Natural killer cell (primary cell): ENCODE data around the gene BCR. TPM values are rescaled to one million over a fixed set of nuclear protein-coding genes. Genes with fewer than 3 reads are reported as not detected.
A peak's percentile ranks its signal among the peaks of the same experiment; 100 is the strongest.

Experiments used
- ATAC-seq, 3 donors: fragments of 150-1000 bp in 2 of 3; fragments of 200-7000 bp in 1 of 3; cut with Tn5 transposase; 1 replicate in 1 of 3; 2 replicates in 2 of 3; pipeline ENCODE4 v1.10.0; 2021; ENCODE audit warnings: mild to moderate bottlenecking in 2 of 3, moderate library complexity in 2 of 3
- DNase-seq, 2 donors: peaks; one replicate each; pipeline versions ENCODE4 v3.0.0 to v3.0.0-alpha.2; 2013 to 2021; ENCODE audit warnings: mixed read lengths in 1 of 2
- H3K27ac ChIP-seq: one replicate; pipeline ENCODE4 v1.5.1; 2013; ENCODE audit warnings: mild to moderate bottlenecking, low read length
- H3K27me3 ChIP-seq: one replicate; pipeline ENCODE4 v1.6.1; 2013; ENCODE audit warnings: low read length; ENCODE audit not compliant: control insufficient read depth, insufficient read depth
- H3K36me3 ChIP-seq: one replicate; pipeline ENCODE4 v1.6.1; 2013; ENCODE audit warnings: low read length; ENCODE audit not compliant: control insufficient read depth, insufficient read depth
- H3K4me1 ChIP-seq: one replicate; pipeline ENCODE4 v1.6.1; 2013; ENCODE audit warnings: low read length; ENCODE audit not compliant: control insufficient read depth, insufficient read depth
- H3K4me3 ChIP-seq: one replicate; pipeline ENCODE4 v1.5.1; 2013; ENCODE audit warnings: low read length
- H3K9me3 ChIP-seq: one replicate; pipeline ENCODE4 v1.6.1; 2013; ENCODE audit warnings: low read length; ENCODE audit not compliant: control insufficient read depth, insufficient read depth
- H3K27ac Mint-ChIP-seq, 2 donors: one replicate each; pipeline ENCODE4 v1.8.0; 2022; ENCODE audit warnings: mild to moderate bottlenecking in 2 of 2, mixed read lengths in 2 of 2, moderate library complexity in 1 of 2
- H3K27me3 Mint-ChIP-seq, 2 donors: one replicate each; pipeline ENCODE4 v1.8.0; 2022; ENCODE audit warnings: low read depth in 2 of 2, mixed read lengths in 2 of 2
- H3K36me3 Mint-ChIP-seq: one replicate; pipeline ENCODE4 v1.8.0; 2022; ENCODE audit warnings: mixed read lengths
- H3K4me1 Mint-ChIP-seq, 2 donors: one replicate each; pipeline ENCODE4 v1.8.0; 2022; ENCODE audit warnings: mixed read lengths in 2 of 2
- H3K4me3 Mint-ChIP-seq: one replicate; pipeline ENCODE4 v1.8.0; 2022; ENCODE audit warnings: mild to moderate bottlenecking, moderate library complexity, mixed read lengths
- H3K9me3 Mint-ChIP-seq, 2 donors: one replicate each; pipeline ENCODE4 v1.8.0; 2022; ENCODE audit warnings: mixed read lengths in 2 of 2
- CTCF ChIP-seq: fragments of 200-600 bp; IDR thresholded peaks from one replicate; pipeline ENCODE4 v1.8.0; 2022; ENCODE audit warnings: antibody characterized with exemption
- WGBS: methylation state at CpG from one replicate; pipeline ENCODE4 v1.1.7; 2013; ENCODE audit warnings: missing lambda C conversion rate; ENCODE audit not compliant: insufficient coverage; 5-methylcytosine and 5-hydroxymethylcytosine counted together
- intact Hi-C: fragments of 100-400 bp; cut with micrococcal nuclease; formaldehyde crosslinking; loops from one replicate; pipeline ENCODE4 v1.14.2; 2022
- total RNA-seq, 4 donors: library from RNA; stranded (reverse); fragments of 120-200 nt in 1 of 4; gene quantifications; one replicate each; pipeline versions ENCODE4 v1.2.3 to v1.2.4, GENCODE V29; 2013 to 2022

BCR gene
- total RNA-seq, 3 donors from 2014 or later (not counting 1 experiment from before 2014, with no cell fraction given), result 166 to 186 (median 167) TPM

GRCh38 chr22:23213581-23214334, 33.4 kb downstream of the BCR start:
- no peak for ATAC-seq

GRCh38 chr22:23214398-23214797, 34.1 kb downstream of the BCR start:
- Histone ChIP-seq H3K9me3 (no peaks in the 10 kb centered on the region), H3K27ac (no peak overlapping the region), H3K4me1 (peaks cover 52% of the 10 kb centered on the region), H3K27me3 (no peaks in the 10 kb centered on the region), H3K36me3 (no peaks in the 10 kb centered on the region), H3K4me3 (no peak overlapping the region)
- no peak for TF ChIP-seq CTCF
- ATAC-seq (no peak), DNase-seq (no peak)
- H3K4me3 Mint-ChIP-seq, result no peak overlapping the region
- intact Hi-C loops, result no loop called here
- H3K36me3 Mint-ChIP-seq, result no peaks in the 10 kb centered on the region
- H3K27ac Mint-ChIP-seq, result peak overlapping the region in 1 of 2 donors; percentile 96
- over 99% methylated on average over 6 of the region's 9 CpGs for WGBS
- H3K27me3 Mint-ChIP-seq, result no peaks in the 10 kb centered on the region
- H3K4me1 Mint-ChIP-seq, result peaks cover 75 to 86% of the 10 kb centered on the region in 2 donors
- no peaks in the 10 kb centered on the region for H3K9me3 Mint-ChIP-seq

More at GRCh38 chr22:23213581-23214334, 33.4 kb downstream of the BCR start:
- Mint-ChIP-seq H3K27ac (peak overlapping the region; percentile 9 to 12), H3K27me3 (no peaks in the 10 kb centered on the region), H3K4me3 (no peak overlapping the region), H3K9me3 (no peaks in the 10 kb centered on the region), H3K4me1 (peaks cover 69 to 80% of the 10 kb centered on the region in 2 donors), H3K36me3 (no peaks in the 10 kb centered on the region)
- intact Hi-C loops, result no loop called here
- Histone ChIP-seq H3K4me1 (peaks cover 46% of the 10 kb centered on the region), H3K36me3 (no peaks in the 10 kb centered on the region), H3K4me3 (no peak overlapping the region), H3K27me3 (no peaks in the 10 kb centered on the region), H3K27ac (no peak overlapping the region), H3K9me3 (no peaks in the 10 kb centered on the region)
- no peak for DNase-seq
- no peak for TF ChIP-seq CTCF
- WGBS, result 81% methylated on average over 11 of the region's 11 CpGs

GRCh38 chr22:23215294-23216241, 35.3 kb downstream of the BCR start:
- no peaks in the 10 kb centered on the region for H3K9me3 Mint-ChIP-seq
- H3K4me3 Mint-ChIP-seq, result peak overlapping the region; percentile 88
- no peak for TF ChIP-seq CTCF
- Histone ChIP-seq H3K27me3 (no peaks in the 10 kb centered on the region), H3K27ac (peak overlapping the region; percentile 58), H3K4me1 (peaks cover 64% of the 10 kb centered on the region), H3K9me3 (no peaks in the 10 kb centered on the region), H3K4me3 (no peak overlapping the region), H3K36me3 (no peaks in the 10 kb centered on the region)
- DNase-seq (no peak), ATAC-seq (no peak)
- H3K27me3 Mint-ChIP-seq, result no peaks in the 10 kb centered on the region
- peak overlapping the region; percentile 92 to 96 for H3K27ac Mint-ChIP-seq
- H3K4me1 Mint-ChIP-seq, result peaks cover 82 to 95% of the 10 kb centered on the region in 2 donors
- 58% methylated on average over 11 of the region's 12 CpGs for WGBS
- intact Hi-C loops, result loop anchor here (1.0 to 5.0 kb wide), 4 partner anchors 33 to 71 kb away; partner anchors contain the start of gene RAB36
- H3K36me3 Mint-ChIP-seq, result no peaks in the 10 kb centered on the region
